SK-N-MC (cell line): ENCODE data around the gene TSPAN12.

Experiments
- DNase-seq: peaks from one replicate; pipeline ENCODE4 v3.0.0-alpha.2; 2011; ENCODE audit warnings: low read depth, low spot score
- H3K27ac ChIP-seq: fragments of 200-600 bp; sonication (generic); 2 replicates; pipeline ENCODE4 v1.5.1; 2016; ENCODE audit warnings: mixed run types
- H3K36me3 ChIP-seq: fragments of 200-600 bp; sonication (generic); 2 replicates; pipeline ENCODE4 v1.6.1; 2017; ENCODE audit warnings: antibody characterized with exemption, low read length, mixed read lengths; ENCODE audit not compliant: insufficient read depth
- H3K4me3 ChIP-seq: fragments of 200-600 bp; sonication (generic); 2 replicates; pipeline ENCODE4 v1.5.1; 2016
- H3K9ac ChIP-seq: fragments of 200-600 bp; sonication (generic); 2 replicates; pipeline ENCODE4 v1.8.0; 2017; ENCODE audit warnings: mixed run types, mixed read lengths; ENCODE audit not compliant: insufficient read length
- H3K9me3 ChIP-seq: fragments of 200-600 bp; sonication (generic); 2 replicates; pipeline ENCODE4 v1.6.1; 2017; ENCODE audit warnings: low read depth, mild to moderate bottlenecking, antibody characterized with exemption, low read length, moderate library complexity, mixed read lengths
- EZH2 ChIP-seq: fragments of 200-600 bp; sonication (generic); IDR thresholded peaks from one replicate; pipeline ENCODE4 v1.6.1; 2017; ENCODE audit warnings: antibody characterized with exemption
- FOXP2 ChIP-seq: optimal IDR thresholded peaks from 2 replicates; pipeline ENCODE3; 2011; ENCODE audit warnings: mild to moderate bottlenecking, moderate library complexity; ENCODE audit not compliant: insufficient read depth; ENCODE audit errors: extremely low read length, control extremely low read depth
- POLR2AphosphoS5 ChIP-seq: IDR thresholded peaks from 2 replicates; pipeline ENCODE4 v1.6.1; 2012; ENCODE audit warnings: mild to moderate bottlenecking, low read depth, low read length, borderline replicate concordance

TSPAN12 gene

GRCh38 chr7:120775755-120776154 lies 82.2 kb downstream of the TSPAN12 start:
- Histone ChIP-seq H3K9me3 (no peaks in the 10 kb centered on the region), H3K4me3 (no peak overlapping the region), H3K36me3 (no peaks in the 10 kb centered on the region), H3K9ac (no peak overlapping the region), H3K27ac (no peak overlapping the region)
- DNase-seq: no peak
- TF ChIP-seq EZH2 (no peak), POLR2AphosphoS5 (no peak), FOXP2 (no peak)

- TF ChIP-seq FOXP2 (no peak), POLR2AphosphoS5 (no peak)
- H3K4me3 ChIP-seq: no peak overlapping the region
- H3K9ac ChIP-seq: no peak overlapping the region
- H3K36me3 ChIP-seq: no peaks in the 10 kb centered on the region
- no peak for DNase-seq
- no peaks in the 10 kb centered on the region for H3K9me3 ChIP-seq
- no peak overlapping the region for H3K27ac ChIP-seq
These were observed 83.5 kb downstream of the TSPAN12 start for GRCh38 chr7:120774481-120774880.

- DNase-seq: no peak
- H3K27ac ChIP-seq: no peak overlapping the region
- no peaks in the 10 kb centered on the region for H3K36me3 ChIP-seq
- H3K9ac ChIP-seq: no peak overlapping the region
- no peak overlapping the region for H3K4me3 ChIP-seq
- no peaks in the 10 kb centered on the region for H3K9me3 ChIP-seq
- TF ChIP-seq POLR2AphosphoS5 (no peak), EZH2 (no peak)
These were observed 87.7 kb downstream of the TSPAN12 start for GRCh38 chr7:120770206-120770605.

- Histone ChIP-seq H3K4me3 (no peak overlapping the region), H3K9ac (no peak overlapping the region), H3K9me3 (no peaks in the 10 kb centered on the region), H3K36me3 (no peaks in the 10 kb centered on the region), H3K27ac (no peak overlapping the region)
- TF ChIP-seq POLR2AphosphoS5 (no peak), EZH2 (no peak)
- DNase-seq: no peak
These were observed 97.1 kb downstream of the TSPAN12 start for GRCh38 chr7:120760851-120761250.

- Histone ChIP-seq H3K36me3 (no peaks in the 10 kb centered on the region), H3K9me3 (no peaks in the 10 kb centered on the region), H3K4me3 (no peak overlapping the region), H3K9ac (no peak overlapping the region), H3K27ac (no peak overlapping the region)
- TF ChIP-seq POLR2AphosphoS5 (no peak), FOXP2 (no peak), EZH2 (no peak)
- DNase-seq: no peak
These were observed 97.9 kb downstream of the TSPAN12 start for GRCh38 chr7:120760050-120760449.

GRCh38 chr7:120743128-120743527 lies 114.8 kb downstream of the TSPAN12 start:
- H3K27ac ChIP-seq: no peak overlapping the region

GRCh38 chr7:120742372-120742771 lies 115.6 kb downstream of the TSPAN12 start:
- H3K36me3 ChIP-seq: no peaks in the 10 kb centered on the region
- no peak for DNase-seq
- no peak overlapping the region for H3K4me3 ChIP-seq
- no peak overlapping the region for H3K27ac ChIP-seq
- H3K9ac ChIP-seq: no peak overlapping the region
- TF ChIP-seq POLR2AphosphoS5: no peak
- no peak for TF ChIP-seq FOXP2
- no peak for TF ChIP-seq EZH2
- no peaks in the 10 kb centered on the region for H3K9me3 ChIP-seq

More at GRCh38 chr7:120743128-120743527, 114.8 kb downstream of the TSPAN12 start:
- Histone ChIP-seq H3K36me3 (no peaks in the 10 kb centered on the region), H3K9me3 (no peaks in the 10 kb centered on the region), H3K4me3 (no peak overlapping the region), H3K9ac (no peak overlapping the region)
- DNase-seq: no peak
- TF ChIP-seq FOXP2 (no peak), POLR2AphosphoS5 (no peak), EZH2 (no peak)

GRCh38 chr7:120741371-120742042 lies 116.4 kb downstream of the TSPAN12 start:
- Histone ChIP-seq H3K9ac (no peak overlapping the region), H3K4me3 (no peak overlapping the region), H3K36me3 (no peaks in the 10 kb centered on the region), H3K9me3 (no peaks in the 10 kb centered on the region), H3K27ac (no peak overlapping the region)
- no peak for TF ChIP-seq FOXP2
- TF ChIP-seq EZH2: no peak
- no peak for TF ChIP-seq POLR2AphosphoS5
- DNase-seq: no peak

- H3K36me3 ChIP-seq: no peaks in the 10 kb centered on the region
- no peak overlapping the region for H3K9ac ChIP-seq
- TF ChIP-seq EZH2: no peak
- no peak for TF ChIP-seq POLR2AphosphoS5
- no peak for TF ChIP-seq FOXP2
- no peaks in the 10 kb centered on the region for H3K9me3 ChIP-seq
- H3K4me3 ChIP-seq: no peak overlapping the region
- H3K27ac ChIP-seq: no peak overlapping the region
- no peak for DNase-seq
These were observed 117.6 kb downstream of the TSPAN12 start for GRCh38 chr7:120740348-120740747.
